Superior temporal gyrus (tissue), 1 donor: ENCODE measurements around the gene CDADC1.

Source experiments
- DNase-seq: peaks from one replicate; pipeline ENCODE4 v3.0.0-alpha.2; 2016; ENCODE audit errors: extremely low spot score

Gene CDADC1

GRCh38 chr13:49295244-49295643 lies 47.5 kb downstream of the CDADC1 start:
- DNase-seq: no peak

GRCh38 chr13:49296659-49297058 lies 48.9 kb downstream of the CDADC1 start:
- DNase-seq: no peak

- no peak for DNase-seq
Observed at GRCh38 chr13:49297338-49297737, 49.6 kb downstream of the CDADC1 start.

GRCh38 chr13:49298416-49298815 lies 50.7 kb downstream of the CDADC1 start:
- DNase-seq: no peak

- peak; percentile 49 for DNase-seq
Observed at GRCh38 chr13:49298903-49299605, 51.3 kb downstream of the CDADC1 start.

- DNase-seq: no peak
Observed at GRCh38 chr13:49300276-49300675, 52.6 kb downstream of the CDADC1 start.

- DNase-seq: peak; percentile 92
Observed at GRCh38 chr13:49300739-49301589, 53.2 kb downstream of the CDADC1 start.

- no peak for DNase-seq
Observed at GRCh38 chr13:49302222-49302621, 54.5 kb downstream of the CDADC1 start.

- DNase-seq: no peak
Observed at GRCh38 chr13:49302817-49303216, 55.1 kb downstream of the CDADC1 start.

- DNase-seq: peak; percentile 48
Observed at GRCh38 chr13:49303533-49304252, 56.0 kb downstream of the CDADC1 start.

GRCh38 chr13:49304356-49304755 lies 56.6 kb downstream of the CDADC1 start:
- no peak for DNase-seq

GRCh38 chr13:49304763-49305700 lies 57.3 kb downstream of the CDADC1 start:
- DNase-seq: no peak

- no peak for DNase-seq
Observed at GRCh38 chr13:49305792-49306425, 58.2 kb downstream of the CDADC1 start.

GRCh38 chr13:49307365-49307764 lies 59.6 kb downstream of the CDADC1 start:
- DNase-seq: no peak

GRCh38 chr13:49308097-49308875 lies 60.6 kb downstream of the CDADC1 start:
- DNase-seq: peak; percentile 85

GRCh38 chr13:49308921-49309408 lies 61.2 kb downstream of the CDADC1 start:
- no peak for DNase-seq

GRCh38 chr13:49310251-49310650 lies 62.5 kb downstream of the CDADC1 start:
- no peak for DNase-seq

- DNase-seq: no peak
Observed at GRCh38 chr13:49311816-49312215, 64.1 kb downstream of the CDADC1 start.

- DNase-seq: no peak
Observed at GRCh38 chr13:49314344-49314882, 66.7 kb downstream of the CDADC1 start.
